ENCODE measurements around the gene SRRM3.
"Not testable (repeated sequence)": the region's sequence is repeated elsewhere in the genome, so short reads cannot be mapped to it uniquely, and the experiment has no call there.

Gene SRRM3

DNA sequence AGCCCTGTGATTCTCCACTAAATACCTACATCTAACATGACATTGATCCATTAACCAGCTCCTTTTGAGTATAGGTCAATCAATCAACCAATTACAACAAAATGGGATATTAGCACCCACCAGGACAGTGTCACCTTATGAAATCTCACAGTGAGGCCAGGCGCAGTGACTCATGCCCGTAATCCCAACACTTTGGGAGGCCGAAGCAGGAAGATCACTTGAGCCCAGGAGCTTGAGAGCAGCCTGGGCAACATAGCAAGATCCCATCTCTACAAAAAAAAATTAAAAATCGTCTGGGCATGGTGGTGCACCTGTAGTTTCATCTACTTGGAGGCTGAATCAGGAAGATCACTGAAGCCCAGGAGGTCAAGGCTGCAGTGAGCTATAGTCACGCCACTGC lies 28.5 kb downstream of the SRRM3 start:
- no peak for DNase-seq (ENCODE audit: low spot score)

DNA sequence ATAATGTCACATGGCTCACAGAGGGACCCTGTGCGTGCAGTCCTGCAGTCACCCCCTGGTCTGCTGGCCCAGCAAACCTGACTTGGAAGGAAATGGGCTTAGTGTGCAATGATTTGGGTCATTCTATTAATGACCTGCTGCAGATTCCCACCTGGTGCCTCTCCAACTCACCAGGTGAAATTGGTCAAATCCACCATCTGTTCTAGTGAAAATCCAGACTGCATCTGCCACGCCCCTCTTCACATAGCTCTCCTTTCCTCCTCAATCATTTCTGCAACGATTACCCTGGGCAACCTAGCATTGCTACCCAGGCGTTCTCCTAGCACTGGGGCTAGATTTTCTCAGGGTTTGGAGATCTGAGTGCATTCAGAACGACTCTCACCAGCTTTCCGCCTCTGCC lies 29.4 kb downstream of the SRRM3 start:
- no peak for DNase-seq (ENCODE audit: low spot score)

DNA sequence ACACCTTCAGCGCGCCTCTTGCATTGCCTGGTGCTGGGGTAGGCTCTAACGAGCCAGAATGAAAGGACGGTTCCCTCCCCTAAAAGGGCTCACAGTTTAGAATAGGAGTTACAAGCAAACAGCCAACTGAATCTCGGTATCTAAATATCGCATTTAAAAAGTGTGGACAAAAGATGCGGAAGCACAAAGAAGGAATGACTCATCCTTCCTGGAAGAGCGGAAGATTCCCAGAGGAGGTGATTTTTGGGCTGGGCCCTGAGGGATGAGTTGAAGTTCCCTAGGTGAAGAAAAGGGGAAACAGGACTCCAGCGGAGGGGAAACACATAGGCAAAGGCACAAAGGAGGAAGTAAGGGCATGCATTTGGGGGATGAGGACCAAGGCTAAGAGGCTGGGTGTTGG lies 29.9 kb downstream of the SRRM3 start:
- DNase-seq (ENCODE audit: low spot score) = no peak

DNA sequence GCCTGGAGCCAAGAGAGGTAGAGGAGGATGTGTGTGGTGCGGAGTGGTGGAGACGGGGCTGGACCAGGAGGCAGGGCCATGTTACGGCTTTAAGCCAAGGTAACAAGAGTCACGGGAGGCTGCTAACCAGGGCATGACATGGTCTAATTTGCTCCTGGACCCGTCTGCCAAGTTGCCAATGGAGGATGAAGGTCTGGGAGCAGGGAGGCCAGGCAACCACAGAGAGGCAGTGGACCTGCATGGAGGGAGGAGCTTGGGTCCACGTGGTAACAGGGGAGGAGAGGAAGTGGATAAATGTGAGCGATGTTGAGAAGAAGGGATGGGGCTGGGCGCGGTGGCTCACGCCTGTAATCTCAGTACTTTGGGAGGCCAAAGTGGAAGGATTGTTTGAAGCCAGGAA lies 31.0 kb downstream of the SRRM3 start:
- no peak for DNase-seq (ENCODE audit: low spot score)

DNA sequence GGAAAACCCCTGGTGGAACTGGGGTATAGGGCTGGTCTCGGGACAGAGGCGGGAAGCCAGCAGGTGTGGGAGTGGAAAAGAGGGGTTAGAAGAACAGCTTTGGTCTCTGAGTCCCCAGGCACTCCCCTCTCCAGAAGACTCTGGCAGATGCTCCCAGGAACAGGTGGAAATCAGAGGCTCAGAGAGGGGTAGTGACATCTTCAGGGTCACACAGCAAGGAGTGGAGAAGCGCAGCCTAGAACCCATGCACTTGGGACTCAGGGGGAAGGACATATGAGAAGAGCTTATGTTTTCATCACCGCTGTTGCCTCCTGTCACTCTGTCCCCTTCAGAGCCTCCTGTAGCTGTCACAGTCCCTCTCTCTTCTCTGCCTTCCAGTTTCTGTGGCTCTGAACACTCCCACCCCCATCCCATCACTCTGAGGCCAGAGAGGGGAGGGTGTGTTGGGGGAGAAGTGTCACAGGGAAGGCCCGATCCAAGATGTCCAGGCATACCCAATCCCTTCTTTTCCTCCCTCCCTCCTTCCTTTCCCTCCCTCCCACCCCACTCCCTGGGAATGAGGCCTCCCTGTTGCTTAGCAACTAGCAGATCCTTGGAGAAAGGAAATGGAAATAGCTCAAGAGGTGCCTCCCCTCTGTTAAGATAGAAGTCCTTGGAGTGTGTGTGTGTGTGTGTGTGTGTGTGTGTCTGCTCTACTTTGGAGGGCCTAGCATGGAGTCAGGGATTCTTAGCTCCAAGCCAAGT lies 32.0 kb downstream of the SRRM3 start:
- no peak for DNase-seq (ENCODE audit: low spot score)

DNA sequence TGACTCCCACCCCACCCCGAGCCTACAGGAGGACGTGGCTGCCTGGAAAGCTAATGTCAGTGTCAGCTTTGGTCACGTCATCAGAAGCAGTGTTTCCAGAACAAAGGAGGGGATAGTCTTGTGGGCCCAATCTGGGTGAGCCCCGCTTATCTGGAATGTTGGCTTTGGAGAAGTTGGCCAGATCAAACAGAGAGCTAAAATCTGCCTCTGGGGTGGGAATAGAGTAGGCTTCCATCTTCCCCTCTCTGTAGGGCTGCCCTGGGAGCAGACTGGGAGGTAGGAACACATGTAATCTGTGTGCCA lies 32.5 kb downstream of the SRRM3 start:
- no peak for DNase-seq (ENCODE audit: low spot score)

DNA sequence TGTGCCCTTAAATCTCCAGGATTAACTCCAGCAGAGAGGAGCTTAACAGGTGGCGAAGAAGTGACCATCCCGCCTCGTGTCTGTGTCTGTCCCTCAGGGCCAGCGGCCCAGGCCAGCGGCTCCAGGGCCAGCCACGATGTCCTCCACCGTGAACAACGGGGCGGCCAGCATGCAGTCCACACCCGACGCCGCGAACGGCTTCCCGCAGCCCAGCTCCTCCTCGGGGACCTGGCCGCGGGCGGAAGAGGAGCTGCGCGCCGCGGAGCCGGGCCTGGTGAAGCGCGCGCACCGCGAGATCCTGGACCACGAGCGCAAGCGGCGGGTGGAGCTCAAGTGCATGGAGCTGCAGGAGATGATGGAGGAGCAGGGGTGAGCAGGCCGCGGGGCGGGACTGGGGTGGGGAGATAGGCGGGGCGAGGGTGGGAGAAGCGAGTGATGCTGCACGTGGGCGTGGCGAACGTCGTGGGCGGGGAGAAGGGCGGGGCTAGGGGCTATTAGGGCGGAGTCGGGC lies 33.3 kb downstream of the SRRM3 start:
- DNase-seq (ENCODE audit: low spot score) = peak; percentile 65

DNA sequence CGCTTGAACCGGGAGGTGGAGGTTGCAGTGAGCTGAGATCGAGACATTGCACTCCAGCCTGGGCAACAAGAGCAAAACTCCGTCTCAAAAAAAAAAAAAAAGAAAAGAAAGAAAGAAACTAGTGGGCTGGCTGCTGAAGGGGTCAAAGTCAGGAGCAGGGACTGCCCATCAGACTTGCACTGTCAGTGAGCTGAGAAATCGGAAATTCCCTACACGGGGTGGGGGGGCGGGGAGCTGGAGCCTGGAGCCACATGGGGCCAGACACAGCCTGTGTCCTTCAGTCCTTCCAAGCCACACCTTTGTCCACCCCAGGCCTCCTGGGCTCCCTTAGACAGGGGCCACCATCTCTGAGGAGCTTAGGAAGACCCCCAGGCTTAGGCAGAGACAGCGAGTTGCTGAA lies 34.5 kb downstream of the SRRM3 start:
- no peak for DNase-seq (ENCODE audit: low spot score)

DNA sequence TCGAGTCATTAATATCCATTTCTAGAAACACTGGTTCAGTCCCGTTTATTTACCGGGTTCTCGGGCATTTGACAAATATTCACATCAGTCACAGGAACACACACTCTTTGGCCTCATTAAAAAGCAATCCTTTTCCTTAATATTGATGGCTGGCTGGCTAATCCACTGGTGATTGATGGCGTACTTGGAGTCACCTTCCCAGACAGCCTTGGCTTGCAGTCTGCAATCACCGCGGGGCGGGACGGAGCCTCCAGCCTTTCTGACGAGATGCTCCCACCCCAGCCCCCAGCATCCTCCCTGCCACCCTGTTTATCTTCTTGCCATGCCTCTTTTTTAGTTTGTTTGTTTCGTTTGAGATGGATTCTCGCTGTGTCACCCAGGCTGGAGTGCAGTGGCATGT lies 36.6 kb downstream of the SRRM3 start:
- DNase-seq (ENCODE audit: low spot score) = no peak

DNA sequence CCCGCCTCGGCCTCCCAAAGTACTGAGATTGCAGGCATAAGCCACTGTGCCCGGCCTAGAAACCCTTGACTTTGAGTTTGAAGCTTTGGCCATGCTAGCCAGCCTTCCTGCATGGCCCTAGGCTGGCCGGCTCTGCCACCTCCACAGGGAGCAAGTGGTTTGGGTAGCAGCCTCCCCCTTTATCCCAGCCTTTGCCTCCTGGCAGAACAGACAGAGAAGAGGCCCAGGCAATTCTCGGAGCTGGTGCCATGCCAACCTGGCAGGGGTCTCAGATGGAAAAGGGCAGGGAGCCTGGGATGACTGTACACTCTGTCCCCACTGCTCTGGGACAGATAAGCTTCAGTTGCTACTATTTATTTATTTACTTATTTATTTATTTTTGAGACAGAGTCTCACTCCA lies 39.4 kb downstream of the SRRM3 start:
- DNase-seq (ENCODE audit: low spot score) = no peak

DNA sequence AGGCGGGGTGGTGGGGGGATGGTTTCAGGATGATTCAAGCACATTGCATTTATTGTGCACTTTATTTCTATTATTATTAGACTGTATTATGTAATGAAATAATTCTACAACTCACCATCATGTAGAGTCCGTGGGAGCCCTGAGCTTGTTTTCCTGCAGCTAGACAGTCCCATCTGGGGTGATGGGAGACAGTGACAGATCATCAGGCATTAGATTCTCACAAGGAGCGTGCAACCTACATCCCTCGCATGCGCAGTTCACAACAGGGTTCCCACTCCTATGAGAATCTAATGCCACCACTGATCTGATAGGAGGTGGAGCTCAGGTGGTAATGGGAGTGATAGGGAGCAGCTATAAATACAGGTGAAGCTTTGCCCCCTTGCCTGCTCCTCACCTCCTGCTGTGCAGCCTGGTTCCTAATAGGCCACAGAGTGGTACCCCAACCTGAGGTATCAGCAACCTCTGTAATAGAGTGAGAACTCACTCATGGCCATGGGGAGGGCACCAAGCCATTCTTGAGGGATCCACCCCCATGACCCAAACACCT lies 40.9 kb downstream of the SRRM3 start:
- not testable (repeated sequence) for DNase-seq (ENCODE audit: low spot score)

DNA sequence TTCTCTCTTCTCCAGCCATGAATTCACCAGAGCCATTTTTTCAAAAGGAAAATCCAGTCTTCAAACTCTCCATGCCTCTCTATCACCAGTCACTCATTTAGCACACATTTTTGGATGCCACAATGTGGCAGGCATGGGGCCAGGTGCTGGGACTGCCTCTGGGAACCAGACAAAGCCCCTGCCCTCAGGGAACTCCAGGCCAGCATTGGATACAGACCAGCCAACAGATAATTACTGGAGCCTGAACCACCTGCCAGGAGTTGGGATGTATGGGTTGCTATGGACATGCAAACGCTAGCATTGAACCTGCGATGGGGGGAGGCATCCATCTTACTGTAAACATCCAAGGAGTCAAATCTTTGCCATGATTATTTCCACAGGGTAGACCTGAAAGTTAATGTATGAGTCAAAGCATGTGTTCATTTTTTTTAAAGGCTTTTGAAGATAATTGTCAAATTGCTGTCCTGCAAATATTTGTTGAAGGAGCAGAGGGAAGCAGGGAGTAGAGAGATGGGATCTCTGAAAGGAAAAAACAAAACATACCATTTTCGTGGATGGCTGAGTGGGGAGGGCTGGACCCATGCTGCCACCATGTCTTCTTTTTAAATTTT lies 43.2 kb downstream of the SRRM3 start:
- DNase-seq (ENCODE audit: low spot score) = no peak

DNA sequence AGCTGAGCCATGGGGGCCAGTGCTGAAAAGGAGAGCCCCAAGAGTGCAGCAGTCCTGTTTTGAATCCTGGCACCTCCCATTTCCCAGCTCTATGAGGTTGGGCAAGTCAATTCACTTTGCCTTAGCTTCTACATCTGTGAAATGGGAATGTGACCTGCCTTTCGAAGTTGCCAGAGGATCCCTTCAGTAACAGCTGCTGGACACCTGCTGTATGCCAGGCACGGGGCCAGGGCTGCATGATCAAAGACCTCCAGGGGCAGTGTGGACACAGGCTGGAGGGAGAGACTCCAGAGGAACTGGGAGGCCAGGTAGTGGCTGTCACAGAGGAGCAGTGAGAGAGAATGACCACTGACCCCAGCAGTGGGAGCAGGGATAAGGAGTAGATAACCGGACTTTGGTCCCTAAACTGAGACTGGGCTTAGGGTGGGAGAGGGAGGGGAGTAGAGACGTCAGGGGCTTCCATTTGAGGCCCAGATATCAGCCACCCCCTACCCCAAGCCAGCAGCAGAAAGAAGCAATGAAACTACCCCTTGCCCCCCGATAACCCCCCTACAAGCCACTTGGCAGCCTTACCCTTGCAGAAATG lies 45.2 kb downstream of the SRRM3 start:
- no peak for DNase-seq (ENCODE audit: low spot score)

DNA sequence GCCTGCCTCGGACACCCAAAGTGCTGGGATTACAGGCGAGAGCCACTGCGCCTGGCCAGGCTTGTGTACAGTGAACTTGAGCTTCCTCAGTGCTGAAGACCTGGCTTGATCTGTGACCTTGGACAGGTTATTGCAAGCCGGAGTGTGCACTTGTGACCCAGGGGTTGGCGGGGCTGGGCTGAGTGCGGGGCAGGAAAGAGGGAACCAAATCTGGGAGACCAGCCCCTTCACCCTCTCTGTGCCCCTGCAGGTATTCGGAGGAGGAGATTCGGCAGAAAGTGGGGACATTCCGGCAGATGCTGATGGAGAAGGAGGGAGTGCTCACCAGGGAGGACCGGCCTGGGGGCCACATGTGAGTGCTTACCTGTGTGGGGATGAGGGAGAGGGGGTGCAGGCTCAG lies 46.2 kb downstream of the SRRM3 start:
- no peak for DNase-seq (ENCODE audit: low spot score)

DNA sequence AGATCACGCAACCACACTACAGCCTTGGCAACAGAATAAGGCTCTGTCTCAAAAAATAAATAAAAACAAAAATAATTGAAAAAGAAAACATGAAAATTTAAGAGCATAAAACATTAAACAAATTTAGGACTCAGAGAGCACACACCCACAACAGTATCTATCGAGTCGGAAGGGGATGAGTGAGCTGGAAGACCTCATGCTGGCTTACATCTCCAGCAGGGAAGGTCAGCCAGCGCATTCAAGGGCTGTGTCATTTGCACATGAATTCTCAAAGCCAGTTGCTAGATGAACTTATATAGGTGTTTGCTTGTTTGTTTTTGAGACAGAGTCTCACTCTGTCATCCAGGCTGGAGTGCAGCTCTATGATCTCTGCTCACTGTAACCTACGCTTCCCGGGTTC lies 50.3 kb downstream of the SRRM3 start:
- no peak for DNase-seq (ENCODE audit: low spot score)

DNA sequence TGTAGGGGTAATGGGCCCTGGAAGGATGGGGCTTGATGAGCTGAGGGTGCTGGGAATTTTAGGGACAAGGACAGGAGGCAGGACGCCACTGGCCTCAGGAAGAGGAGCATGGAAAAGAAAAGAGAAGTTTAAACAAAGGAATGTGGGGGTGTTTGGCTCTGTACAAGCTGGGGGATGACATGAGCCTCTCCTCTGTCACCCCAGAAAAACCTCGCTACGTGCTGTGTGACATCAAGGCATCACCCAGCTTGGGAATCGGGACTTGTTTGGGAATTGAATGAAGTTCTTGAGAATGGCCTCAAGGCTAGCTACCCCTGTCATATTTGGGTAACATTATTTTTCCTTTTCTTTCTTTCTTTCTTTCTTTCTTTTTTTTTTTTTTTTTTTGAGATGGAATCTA lies 53.1 kb downstream of the SRRM3 start:
- no peak for DNase-seq (ENCODE audit: low spot score)

DNA sequence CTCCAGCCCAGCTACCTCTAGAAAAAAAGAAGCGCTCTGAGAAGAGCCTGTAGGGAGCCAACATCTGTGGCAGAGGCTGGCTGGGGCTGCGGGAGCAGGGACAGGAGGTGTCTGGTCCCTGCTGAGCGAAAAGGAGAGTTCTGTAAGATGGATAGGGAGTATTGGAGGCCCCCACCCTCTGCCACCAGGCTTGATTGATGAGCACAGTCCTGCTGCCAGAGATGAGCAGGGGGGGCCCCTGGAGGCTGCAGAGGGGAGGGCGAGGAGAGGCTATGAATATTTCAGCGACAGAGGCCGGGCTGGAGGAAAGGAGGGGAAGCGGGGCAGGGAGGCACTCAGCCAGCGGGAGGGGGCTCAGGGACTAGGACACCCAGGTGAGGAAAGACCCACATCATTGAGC lies 56.3 kb downstream of the SRRM3 start:
- DNase-seq (ENCODE audit: low spot score) = no peak

DNA sequence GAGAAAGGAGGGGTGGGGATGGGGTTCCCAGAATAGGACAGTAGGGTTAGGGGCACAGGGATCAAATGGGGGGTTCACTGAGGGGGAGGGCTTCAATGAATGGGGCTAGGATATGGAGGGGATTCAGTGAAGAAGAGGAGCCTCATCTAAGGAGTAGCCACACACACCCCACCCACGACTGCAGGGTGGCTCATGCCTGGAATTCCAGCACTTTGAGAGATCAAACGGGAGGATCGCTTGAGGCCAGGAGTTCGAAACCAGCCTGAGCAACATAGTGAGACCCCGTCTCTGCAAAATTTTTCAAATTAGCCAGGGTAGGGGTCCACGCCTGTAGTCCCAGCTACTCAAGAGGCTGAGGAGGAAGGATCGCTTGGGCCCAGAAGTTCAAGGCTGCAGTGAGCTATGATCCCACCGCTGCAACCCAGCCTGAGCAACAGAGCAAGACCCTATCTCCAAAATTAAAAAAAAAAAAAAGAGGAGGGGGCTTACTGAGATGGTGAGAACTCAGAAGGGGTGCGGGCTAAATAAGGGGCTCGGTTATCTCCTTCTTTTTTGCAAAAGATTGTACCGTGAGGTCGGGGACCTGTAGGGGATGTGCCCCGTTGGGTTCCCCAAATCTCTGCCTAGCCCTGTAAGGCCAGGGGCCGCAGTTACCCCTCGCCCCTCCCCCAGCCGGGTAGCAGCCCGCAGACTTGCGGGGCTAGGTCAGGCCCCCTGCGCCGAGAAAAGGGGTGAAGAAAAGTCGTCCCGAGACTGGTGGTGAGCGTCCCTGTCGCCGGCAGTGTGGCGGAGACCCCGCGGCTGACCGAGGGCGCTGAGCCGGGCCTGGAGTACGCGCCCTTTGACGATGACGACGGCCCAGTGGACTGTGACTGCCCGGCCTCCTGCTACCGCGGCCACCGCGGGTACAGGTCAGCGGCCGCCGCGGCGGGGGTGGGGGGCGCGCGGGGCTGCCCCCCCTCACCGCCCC lies 57.7 kb downstream of the SRRM3 start:
- DNase-seq (ENCODE audit: low spot score) = no peak

DNA sequence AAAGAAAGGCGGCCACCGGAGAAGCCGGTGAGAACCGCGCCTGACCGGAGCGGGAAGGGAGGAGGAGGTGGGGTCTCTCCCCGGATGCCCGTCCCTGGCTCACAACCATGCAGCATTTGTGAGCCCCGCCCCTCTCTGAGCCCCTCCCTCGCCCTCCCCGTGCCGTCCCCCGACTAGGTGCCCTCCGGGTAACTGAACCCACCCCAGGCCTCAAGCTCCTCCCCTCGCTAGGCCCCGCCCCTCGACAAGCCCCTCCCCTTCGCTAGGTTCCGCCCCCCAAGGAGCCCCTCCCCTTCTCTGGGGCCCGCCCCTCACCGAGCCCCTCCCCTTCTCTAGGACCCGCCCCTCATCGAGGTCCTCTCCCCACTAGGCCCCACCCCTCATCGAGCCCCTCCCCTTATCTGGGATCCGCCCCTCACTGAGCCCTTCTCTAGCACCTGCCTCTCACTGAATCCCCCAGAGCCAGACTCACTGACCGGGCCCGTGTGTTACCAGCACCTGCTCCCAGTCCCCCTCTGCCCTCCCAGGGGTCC lies 58.5 kb downstream of the SRRM3 start:
- peak; percentile 43 for DNase-seq (ENCODE audit: low spot score)

DNA sequence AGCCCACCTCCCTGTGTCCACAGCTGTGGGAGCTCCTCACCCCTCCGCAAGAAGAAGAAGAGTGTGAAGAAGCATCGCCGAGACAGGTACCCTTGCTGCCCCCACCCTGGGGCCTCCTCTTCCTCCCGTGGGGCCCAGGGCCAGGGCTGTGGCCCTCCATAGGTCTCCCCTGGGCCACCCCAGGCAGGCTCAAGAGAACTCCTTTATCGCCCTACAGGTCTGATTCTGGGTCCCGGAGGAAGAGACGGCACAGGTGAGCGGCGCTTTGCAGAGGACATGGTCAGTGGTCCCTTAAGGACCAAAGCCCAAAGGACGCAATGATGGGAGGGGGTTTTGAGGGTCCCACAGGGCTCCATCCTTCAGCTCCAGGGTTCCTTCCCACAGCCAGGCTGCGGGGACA lies 59.6 kb downstream of the SRRM3 start:
- DNase-seq (ENCODE audit: low spot score) = no peak

DNA sequence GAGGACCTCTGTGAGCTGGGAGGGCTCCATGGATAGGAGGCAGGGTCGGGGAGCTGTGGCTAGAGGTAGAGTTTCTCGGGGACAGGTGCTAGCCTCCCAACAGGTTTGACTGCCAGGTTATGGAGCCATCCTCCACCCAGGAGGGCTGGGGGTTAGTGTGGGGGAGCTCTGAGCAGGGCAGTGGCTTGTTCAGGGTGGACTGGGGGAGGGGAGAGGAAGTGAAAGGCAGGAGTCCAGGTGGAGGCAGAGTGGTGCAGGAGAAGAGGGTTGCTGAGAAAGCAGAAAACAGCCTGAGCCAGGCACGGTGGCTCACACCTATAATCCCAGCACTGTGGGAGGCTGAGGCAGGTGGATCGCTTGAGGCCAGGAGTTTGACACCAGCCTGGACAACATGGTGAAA lies 60.2 kb downstream of the SRRM3 start:
- DNase-seq (ENCODE audit: low spot score) = no peak
